Measurements from ENCODE around the gene ATG10. TPM values are rescaled to one million over a fixed set of nuclear protein-coding genes. Genes with fewer than 3 reads are reported as not detected.

The ATG10 gene
- total RNA-seq, 1 experiment from 2014 or later, result 7.2 TPM

DNA sequence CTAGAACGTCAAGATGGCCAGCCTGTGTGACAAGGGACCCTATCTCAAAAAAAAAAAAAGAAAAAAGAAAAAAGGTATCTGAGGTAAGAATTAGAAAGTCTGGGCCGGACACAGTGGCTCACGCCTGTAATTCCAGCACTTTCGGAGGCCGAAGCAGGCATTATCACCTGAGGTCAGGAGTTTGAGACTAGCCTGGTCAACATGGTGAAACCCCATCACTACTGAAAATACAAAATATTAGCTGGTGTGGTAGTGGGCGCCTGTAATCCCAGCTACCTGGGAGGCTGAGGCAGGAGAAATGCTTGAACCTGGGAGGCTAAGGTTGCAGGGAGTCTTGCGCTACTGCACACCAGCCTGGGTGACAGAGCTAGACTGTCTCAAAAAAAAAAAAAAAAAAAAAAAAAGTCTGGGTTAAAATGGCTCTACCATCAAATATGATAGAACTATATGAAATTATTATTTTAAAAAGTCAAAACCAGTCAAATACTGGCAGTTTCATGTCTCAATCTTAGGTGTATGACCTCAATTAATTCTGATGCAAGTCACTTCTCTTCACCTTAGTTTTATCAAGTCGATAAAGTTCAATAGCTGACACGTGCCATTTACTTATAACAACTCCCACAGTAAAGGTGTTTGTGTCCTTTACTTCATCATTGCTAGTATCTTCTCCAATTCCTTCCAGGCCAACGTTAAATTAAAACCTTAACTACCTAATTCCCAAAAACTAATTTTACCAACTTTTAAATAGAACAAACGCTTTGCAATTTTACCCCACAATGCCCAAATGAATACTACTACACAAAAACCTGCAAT, 305.2 kb downstream of the ATG10 start:
- no peak for DNase-seq (ENCODE audit: low read depth)

DNA sequence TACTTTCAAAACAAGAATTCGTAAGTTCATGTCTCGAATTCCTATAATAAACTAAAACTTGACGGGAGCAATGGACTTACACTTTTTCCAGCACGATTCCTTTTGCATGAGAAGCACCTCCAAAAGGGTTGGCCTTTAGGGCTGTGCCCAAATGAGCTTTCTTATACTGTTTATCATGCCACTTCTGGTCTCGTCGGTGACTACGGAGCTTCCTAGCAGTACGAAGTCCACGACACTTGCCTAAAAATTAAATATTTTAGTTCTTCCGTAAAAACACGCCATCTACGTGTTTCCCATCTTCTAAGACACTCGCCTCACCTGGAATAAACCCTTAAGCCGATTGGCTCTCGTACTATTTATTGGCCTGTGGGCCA, 305.8 kb downstream of the ATG10 start:
- DNase-seq (ENCODE audit: low read depth), result no peak

DNA sequence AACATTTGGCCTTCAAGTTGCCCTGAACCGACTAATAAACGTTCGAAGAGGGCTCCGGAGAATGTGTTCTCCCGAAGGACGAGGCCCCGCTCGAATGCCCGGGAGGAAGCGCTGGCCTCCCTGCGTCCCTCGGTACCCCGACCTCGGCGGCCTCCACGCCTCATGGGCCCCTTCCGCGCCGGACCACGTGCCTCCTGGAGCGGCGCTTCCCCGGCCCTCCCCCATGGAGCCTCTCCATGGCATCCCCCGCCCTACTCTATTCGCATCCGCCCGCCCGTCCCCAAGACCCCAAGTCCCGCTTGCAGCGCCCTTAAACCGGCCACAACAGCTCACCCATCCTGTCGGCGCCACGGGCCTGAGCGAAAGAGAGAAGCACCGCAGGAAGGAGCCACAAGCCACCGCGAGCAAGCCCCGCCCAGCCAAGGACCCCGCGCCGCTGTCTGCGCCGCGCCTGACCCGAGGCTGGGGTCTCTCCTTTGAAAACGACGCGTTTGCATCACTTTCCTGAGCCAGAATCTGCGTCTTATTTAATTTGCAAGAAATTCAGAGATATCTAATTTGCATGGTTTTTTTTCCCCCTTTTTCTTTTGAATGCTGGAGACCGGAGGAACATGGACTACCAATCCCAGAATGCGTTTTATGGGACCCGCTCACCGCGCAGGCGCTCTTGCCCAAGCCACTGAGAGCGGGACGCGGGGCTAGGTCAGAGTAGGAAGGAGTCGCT, 306.3 kb downstream of the ATG10 start, which contains the start of gene RPS23:
Gene RPS23, minus strand, starts transcription at position 368 of the 724 bp plus-strand sequence. Its CDS starts 31 bp downstream, at position 337.
- peak; percentile 90 for DNase-seq (ENCODE audit: low read depth)

DNA sequence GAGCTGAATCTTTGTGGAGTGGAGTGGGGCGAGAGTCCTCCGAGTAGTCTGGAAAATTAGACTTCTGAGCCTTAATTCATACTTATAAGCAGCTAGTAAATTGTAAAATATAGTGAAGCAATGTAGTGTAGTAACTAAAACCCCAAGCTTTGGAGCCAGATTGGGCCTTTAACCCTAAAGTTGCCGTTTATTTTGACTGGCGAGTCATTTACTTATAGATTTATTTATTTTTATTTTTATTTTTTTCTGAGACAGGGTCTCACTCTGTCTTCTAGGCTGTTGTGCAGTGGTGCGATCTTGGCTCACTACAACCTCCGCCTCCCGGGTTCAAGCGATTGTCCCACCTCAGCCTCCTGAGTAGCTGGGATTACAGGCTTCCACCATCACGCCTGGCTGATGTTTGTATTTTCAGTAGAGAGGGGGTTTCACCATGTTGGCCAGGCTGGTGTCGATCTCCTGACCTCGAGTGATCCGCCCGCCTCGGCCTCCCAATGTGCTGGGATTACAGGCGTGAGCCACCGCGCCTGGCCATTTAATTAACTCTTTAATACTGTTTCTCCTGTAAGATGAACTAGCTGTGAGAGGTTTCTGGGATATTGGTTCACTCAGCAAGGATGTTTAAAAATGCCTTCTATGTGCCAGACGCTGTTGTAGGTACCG, 307.0 kb downstream of the ATG10 start:
- DNase-seq (ENCODE audit: low read depth), result no peak

DNA sequence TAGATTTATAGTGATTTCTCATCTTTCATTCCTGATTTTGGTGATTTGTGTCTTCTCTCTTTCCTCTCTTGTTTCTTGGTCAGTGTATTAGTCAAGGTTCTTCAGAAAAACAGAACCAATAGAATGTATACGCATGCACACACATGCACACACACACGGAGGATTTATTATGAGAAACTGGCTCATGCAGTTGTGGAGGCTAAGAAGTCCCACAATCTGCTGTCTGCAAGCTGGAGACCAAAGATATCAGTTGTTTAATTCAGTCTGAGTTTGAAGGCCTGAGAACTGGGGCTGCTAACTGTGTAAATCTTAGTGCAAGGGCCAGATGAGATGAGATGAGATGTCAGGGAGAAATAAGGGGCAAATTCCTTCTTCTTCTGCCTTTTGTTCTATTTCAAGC, 312.1 kb downstream of the ATG10 start:
- no peak for DNase-seq (ENCODE audit: low read depth)

DNA sequence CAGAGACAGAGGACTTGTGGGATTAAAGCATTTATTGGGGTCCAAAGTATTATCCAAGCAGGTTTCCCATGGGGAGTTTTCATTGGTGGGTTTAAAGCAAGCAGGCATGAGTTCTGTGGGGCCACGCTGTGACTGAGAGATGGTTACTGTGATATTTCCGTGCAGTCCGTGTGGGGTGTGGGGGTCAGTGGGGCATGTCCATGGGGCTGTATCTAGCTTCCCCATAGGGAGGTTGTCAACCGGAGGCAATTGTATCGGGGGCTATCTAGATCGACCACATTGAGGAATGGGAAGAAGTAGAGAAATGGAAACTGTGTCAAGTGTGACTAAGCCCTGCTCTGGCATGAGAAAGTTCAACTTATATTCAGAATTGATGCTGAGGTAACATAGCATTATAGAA, 313.4 kb downstream of the ATG10 start:
- DNase-seq (ENCODE audit: low read depth), result no peak

DNA sequence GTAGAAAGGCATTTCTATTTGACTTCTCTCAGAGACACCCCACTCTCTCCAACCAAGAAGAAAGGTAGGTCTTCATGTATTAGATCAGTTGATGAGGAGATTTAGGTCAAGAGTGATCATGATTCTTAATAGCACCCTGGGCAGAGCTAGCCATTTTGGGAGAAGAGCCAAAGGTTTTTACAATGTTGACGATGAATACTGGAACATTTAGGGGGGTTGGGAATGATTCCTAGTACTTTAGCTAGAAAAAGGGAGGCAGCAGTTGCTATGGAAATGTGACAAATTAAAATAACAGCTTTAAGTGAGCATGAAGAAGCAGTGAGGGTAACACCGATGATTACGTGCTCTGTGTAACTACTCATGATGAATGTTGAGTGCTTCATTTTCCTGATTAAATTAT, 315.8 kb downstream of the ATG10 start:
- no peak for DNase-seq (ENCODE audit: low read depth)

DNA sequence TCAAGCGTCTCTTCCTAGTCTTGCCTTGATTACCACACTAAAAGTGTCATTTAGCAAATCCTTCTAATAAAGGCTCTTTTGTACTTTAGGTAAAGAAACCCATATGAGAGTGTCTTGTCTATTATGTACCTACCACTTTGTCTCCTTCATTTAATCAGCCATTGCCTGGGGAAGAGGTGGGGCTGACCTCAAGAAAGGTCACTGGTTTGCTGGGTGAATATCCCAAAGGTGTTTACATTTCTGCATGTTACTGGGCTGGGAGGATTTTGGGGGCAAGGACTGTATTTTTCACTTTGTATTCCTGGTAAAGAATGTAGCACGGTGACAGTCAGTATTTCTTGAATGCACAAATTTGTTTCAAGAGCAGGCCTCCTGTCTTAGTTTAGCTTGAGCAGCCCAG, 318.2 kb downstream of the ATG10 start:
- DNase-seq (ENCODE audit: low read depth), result no peak

DNA sequence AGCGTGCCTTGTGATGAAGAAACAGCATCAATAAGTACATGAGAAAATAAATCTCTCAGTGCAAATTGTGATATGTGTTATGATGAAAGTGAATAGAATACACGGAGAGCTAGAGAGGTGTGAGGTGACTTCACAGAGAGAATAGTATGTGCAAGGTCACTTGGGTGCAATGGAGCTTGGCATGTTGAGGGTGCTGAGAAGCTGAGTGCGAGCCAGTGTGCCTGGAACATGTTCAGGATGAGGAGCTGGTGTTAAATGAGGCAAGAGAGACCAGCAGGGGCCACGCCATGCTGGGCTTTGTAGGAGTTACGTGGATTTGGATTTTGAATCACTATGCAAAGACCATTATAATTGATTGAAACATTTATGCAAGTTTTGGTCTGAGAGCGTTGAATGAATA, 319.1 kb downstream of the ATG10 start:
- DNase-seq (ENCODE audit: low read depth), result no peak

DNA sequence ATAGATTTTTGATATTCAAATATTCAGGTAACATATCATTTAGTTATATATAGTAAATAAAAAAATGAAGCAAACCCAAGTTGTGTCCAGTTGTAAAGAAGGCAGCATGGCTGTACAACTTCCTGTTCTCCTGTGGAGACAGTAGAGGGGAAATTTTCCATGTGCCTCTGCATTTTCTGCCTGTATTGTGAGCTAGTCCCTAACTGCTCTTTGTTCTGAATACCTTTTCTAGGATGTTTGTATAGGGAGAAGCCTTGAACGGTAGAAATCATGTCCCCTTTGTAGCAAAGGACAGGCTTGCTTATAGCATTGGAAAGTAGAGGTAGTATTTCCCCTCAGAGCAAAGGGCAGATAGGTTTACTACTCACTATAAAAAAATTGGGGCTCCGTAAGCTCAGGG, 319.6 kb downstream of the ATG10 start:
- DNase-seq (ENCODE audit: low read depth), result no peak

DNA sequence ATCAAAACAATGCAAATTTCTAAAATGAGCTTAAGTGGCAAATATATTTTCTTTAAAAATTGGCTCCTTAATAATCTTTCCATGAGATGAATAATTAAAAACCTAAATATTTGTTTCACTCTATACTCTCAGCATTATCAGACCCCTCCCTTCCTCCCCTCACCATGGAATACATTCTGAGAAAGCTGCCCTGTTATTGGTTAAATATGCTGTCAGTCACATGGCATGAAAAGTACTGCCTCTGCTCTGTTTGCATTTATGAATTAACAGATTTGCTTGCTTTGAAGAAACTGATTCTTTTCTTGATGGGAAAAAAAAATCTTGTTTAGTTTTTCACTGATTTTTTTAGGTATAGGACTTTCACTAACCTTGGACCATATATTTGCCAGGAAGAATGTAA, 323.3 kb downstream of the ATG10 start:
- DNase-seq (ENCODE audit: low read depth), result peak; percentile 46

DNA sequence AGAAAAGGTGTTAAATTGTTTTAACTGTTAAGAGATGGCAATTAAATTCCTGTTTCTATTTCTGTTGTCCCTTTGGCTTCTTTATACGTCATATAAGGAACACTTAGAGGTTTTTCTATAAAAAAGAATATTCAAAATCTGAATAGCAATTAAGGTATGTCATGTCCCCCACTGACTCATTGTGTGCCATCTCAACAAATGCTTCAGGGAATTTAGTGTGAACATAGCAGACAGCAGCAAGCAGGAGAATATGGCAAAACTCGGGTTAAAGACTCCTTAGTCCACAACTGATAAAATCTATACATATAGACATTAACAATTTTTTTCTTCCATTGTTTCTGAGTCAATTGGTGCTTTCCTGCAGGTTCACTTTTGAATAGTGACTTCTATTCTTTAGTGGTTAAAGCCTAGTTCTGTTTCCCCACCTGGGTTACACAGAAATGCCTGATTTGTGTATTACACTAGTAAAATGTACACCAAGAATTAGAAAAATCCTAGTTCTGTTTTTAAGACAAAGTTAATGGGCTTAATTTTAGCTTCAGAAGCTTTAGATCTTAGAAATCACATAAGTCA, 324.2 kb downstream of the ATG10 start:
- DNase-seq (ENCODE audit: low read depth), result peak; percentile 48

DNA sequence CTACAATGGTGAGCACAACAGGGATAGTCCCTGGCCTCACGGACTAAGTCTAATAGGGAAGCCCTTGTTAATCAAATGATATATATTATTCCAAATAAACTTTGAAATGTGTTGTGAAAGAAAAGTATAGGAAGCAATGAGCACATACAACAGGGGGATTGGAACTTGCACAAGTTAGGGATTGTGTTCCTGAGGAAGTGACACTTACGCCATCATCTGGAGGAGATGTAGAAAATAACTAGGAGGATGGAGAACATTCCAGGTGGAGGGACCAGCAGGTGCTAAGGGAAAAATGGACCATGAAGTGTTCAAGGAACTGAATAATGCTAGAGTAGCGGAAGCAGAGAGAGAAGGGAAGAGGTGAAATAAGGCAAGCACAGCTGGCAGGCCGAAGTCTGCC, 325.1 kb downstream of the ATG10 start:
- no peak for DNase-seq (ENCODE audit: low read depth)

DNA sequence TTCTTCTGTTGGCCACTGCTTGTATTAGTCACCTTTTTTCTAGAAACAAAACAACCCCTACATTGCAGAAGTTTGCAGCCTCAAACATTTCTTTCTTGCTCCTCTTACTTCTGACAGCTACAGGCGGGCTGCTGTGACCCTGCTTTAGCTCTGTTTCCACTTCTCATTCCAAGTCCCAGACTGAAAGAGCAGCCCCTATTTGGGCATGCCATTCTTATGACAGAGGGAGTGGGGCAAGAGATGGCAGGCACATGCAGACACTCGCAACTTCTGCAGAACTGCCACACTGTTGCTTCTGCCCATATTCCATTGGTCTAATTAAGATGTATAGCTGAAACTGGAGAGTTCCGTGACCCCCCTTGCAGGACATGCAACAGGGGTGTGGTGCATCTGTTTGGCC, 325.9 kb downstream of the ATG10 start:
- no peak for DNase-seq (ENCODE audit: low read depth)

DNA sequence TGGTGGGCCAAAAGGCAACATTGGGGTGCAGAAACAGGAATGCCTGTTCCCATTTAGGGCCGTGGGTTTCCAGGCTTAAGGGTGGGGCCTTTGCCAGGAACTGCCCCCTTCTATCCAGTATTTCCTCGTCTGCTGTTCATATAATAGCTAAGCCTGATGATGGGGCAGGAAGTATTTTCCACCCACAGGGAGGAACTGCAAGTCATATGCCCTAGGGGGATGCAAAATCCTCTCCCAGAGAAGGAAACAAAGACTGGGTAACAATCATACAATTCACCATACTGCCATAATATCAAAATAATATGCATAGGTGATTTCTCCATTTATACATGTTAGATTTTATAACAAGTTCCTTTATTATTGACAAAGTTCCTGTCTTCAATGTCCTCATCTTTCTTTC, 326.8 kb downstream of the ATG10 start:
- peak; percentile 42 for DNase-seq (ENCODE audit: low read depth)

DNA sequence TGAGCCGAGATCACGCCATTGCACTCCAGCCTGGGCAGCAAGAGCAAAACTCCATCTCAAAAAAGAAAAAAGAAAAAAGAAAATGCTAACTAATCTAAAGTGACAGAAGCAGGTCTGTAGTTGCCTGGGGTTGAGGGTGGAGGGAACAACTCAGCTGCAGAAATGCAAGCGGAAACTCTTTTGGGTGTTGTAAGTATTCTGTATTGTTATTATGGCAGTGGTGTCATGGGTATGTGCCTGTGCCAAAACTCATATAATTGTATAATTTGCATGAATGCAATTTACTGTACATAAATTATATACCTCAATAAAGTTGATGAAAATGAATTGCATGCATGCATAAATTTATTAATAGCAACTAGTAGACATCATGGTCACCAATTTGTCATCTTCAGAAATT, 329.4 kb downstream of the ATG10 start:
- no peak for DNase-seq (ENCODE audit: low read depth)

Other genes with a start within 250 kb of the ATG10 start
- gene SSBP2, start 220.9 kb upstream of the ATG10 start, total RNA-seq (2014; rRNA removed; shearing (Covaris generic)), result 32.3 and 34.2 TPM in 2 replicates